Uterus (tissue), 2 donors: ENCODE measurements around the gene S1PR2.

Experiments used
- CTCF ChIP-seq, 4 experiments: fragments of 200-600 bp in 2 of 4; fragments of 450-650 bp in 2 of 4; sonication (generic) in 2 of 4; IDR thresholded peaks; one replicate each; pipeline ENCODE4 v1.5.1; 2016 to 2019; ENCODE audit warnings: antibody characterized with exemption in 4 of 4, mild to moderate bottlenecking in 2 of 4, moderate library complexity in 1 of 4
- POLR2A ChIP-seq, 2 donors: fragments of 450-650 bp; IDR thresholded peaks; one replicate each; pipeline ENCODE4 v1.6.1; 2016; ENCODE audit warnings: antibody characterized with exemption in 2 of 2, mild to moderate bottlenecking in 1 of 2, moderate library complexity in 1 of 2

- no peak for TF ChIP-seq CTCF (IDR thresholded peaks at IDR 0.05)
- no peak for TF ChIP-seq POLR2A (IDR thresholded peaks at IDR 0.05)
These were observed 3.9 kb upstream of the S1PR2 start for GRCh38 chr19:10235003-10235402.
